ENCODE results near the gene SLC6A19. TPM values are rescaled to one million over a fixed set of nuclear protein-coding genes. Genes with fewer than 3 reads are reported as not detected.
"Not testable (repeated sequence)": the region's sequence is repeated elsewhere in the genome, so short reads cannot be mapped to it uniquely, and the experiment has no call there.

Gene SLC6A19
- total RNA-seq, 6 experiments from 2014 or later = not detected

GRCh38 chr5:1264211-1264610 lies 62.8 kb downstream of the SLC6A19 start:
- H3K4me3 Mint-ChIP-seq = no peak overlapping the region
- no peaks in the 10 kb centered on the region for H3K4me1 Mint-ChIP-seq (ENCODE audit: low read depth)
- peaks cover 42% of the 10 kb centered on the region; the same call in 1 of the 2 replicates for H3K9me3 Mint-ChIP-seq
- H3K36me3 Mint-ChIP-seq (ENCODE audit: low read depth) = peaks cover 7% of the 10 kb centered on the region; the same call in 1 of the 2 replicates
- DNase-seq = peak; percentile 31
- TF ChIP-seq CTCF (IDR thresholded peaks at IDR 0.05) = no peak
- H3K27me3 Mint-ChIP-seq (ENCODE audit: insufficient read depth) = peaks cover 7% of the 10 kb centered on the region
- no peak overlapping the region for H3K27ac Mint-ChIP-seq

- no peak for TF ChIP-seq CTCF (IDR thresholded peaks at IDR 0.05)
- no peak for DNase-seq
- H3K27me3 Mint-ChIP-seq (ENCODE audit: insufficient read depth) = peaks cover 7% of the 10 kb centered on the region
- H3K4me3 Mint-ChIP-seq = no peak overlapping the region
- no peak overlapping the region for H3K27ac Mint-ChIP-seq
- H3K4me1 Mint-ChIP-seq (ENCODE audit: low read depth) = no peaks in the 10 kb centered on the region
- H3K36me3 Mint-ChIP-seq (ENCODE audit: low read depth) = peaks cover 7% of the 10 kb centered on the region; the same call in 1 of the 2 replicates
- H3K9me3 Mint-ChIP-seq = peaks cover 35% of the 10 kb centered on the region; the same call in 1 of the 2 replicates
Measured at GRCh38 chr5:1265026-1265425, 63.6 kb downstream of the SLC6A19 start.

- H3K4me3 Mint-ChIP-seq = no peak overlapping the region
- no peak for DNase-seq
- no peak for TF ChIP-seq CTCF (IDR thresholded peaks at IDR 0.05)
- no peaks in the 10 kb centered on the region for H3K4me1 Mint-ChIP-seq (ENCODE audit: low read depth)
- H3K27ac Mint-ChIP-seq = no peak overlapping the region
- H3K27me3 Mint-ChIP-seq (ENCODE audit: insufficient read depth) = peaks cover 5% of the 10 kb centered on the region
- H3K9me3 Mint-ChIP-seq = peaks cover 28% of the 10 kb centered on the region
- H3K36me3 Mint-ChIP-seq (ENCODE audit: low read depth) = peaks cover 7% of the 10 kb centered on the region; the same call in 1 of the 2 replicates
Measured at GRCh38 chr5:1265461-1266455, 64.4 kb downstream of the SLC6A19 start.

GRCh38 chr5:1266791-1267190 lies 65.4 kb downstream of the SLC6A19 start:
- Mint-ChIP-seq H3K27me3 (ENCODE audit: insufficient read depth) (peaks cover 4% of the 10 kb centered on the region), H3K4me1 (ENCODE audit: low read depth) (no peaks in the 10 kb centered on the region), H3K27ac (no peak overlapping the region), H3K9me3 (peaks cover 23% of the 10 kb centered on the region), H3K36me3 (ENCODE audit: low read depth) (peaks cover 7% of the 10 kb centered on the region; the same call in 1 of the 2 replicates), H3K4me3 (no peak overlapping the region)
- no peak for TF ChIP-seq CTCF (IDR thresholded peaks at IDR 0.05)
- DNase-seq = no peak

GRCh38 chr5:1267464-1267863 lies 66.1 kb downstream of the SLC6A19 start:
- H3K4me3 Mint-ChIP-seq; H3K27ac Mint-ChIP-seq; DNase-seq; H3K36me3 Mint-ChIP-seq (ENCODE audit: low read depth); H3K4me1 Mint-ChIP-seq (ENCODE audit: low read depth); H3K27me3 Mint-ChIP-seq (ENCODE audit: insufficient read depth): not testable (repeated sequence)
- peaks cover 20% of the 10 kb centered on the region for H3K9me3 Mint-ChIP-seq

- no peak for TF ChIP-seq CTCF (IDR thresholded peaks at IDR 0.05)
- Mint-ChIP-seq H3K36me3 (ENCODE audit: low read depth) (no peaks in the 10 kb centered on the region), H3K27ac (no peak overlapping the region), H3K27me3 (ENCODE audit: insufficient read depth) (peaks cover 4% of the 10 kb centered on the region), H3K4me1 (ENCODE audit: low read depth) (no peaks in the 10 kb centered on the region), H3K9me3 (peaks cover 14% of the 10 kb centered on the region), H3K4me3 (no peak overlapping the region)
- no peak for DNase-seq
Measured at GRCh38 chr5:1268056-1268455, 66.7 kb downstream of the SLC6A19 start.
